Adrenal gland (tissue), 12 donors: Measurements from ENCODE around the gene SPIB. TPM values are rescaled to one million over a fixed set of nuclear protein-coding genes. Genes with fewer than 3 reads are reported as not detected.

Source experiments
- DNase-seq, 7 donors: peaks; one replicate each; pipeline ENCODE4 v3.0.0-alpha.2; 2019 to 2020
- H3K27ac ChIP-seq, 5 donors: fragments of 200-600 bp; sonication (generic) in 4 of 5; 1 replicate in 3 of 5; 2 replicates in 2 of 5; pipeline versions ENCODE4 v1.5.1 to v1.8.0; 2016 to 2020; ENCODE audit warnings: mild to moderate bottlenecking in 1 of 5
- H3K27me3 ChIP-seq: fragments of 200-600 bp; 2 replicates; pipeline ENCODE4 v1.8.0; 2021
- H3K36me3 ChIP-seq, 2 donors: fragments of 200-600 bp; replicated peaks in 1 of 2; 1 replicate in 1 of 2; 2 replicates in 1 of 2; pipeline versions ENCODE4 v1.5.1 to v1.8.0; 2018 to 2022
- H3K4me1 ChIP-seq, 2 donors: fragments of 200-600 bp; replicated peaks in 1 of 2; 1 replicate in 1 of 2; 2 replicates in 1 of 2; pipeline versions ENCODE4 v1.5.1 to v1.8.0; 2018 to 2021
- H3K4me3 ChIP-seq, 4 donors: fragments of 200-600 bp; sonication (generic) in 3 of 4; one replicate each; pipeline ENCODE4 v1.5.1; 2016 to 2018
- H3K9me3 ChIP-seq, 3 donors: fragments of 200-600 bp; sonication (generic) in 1 of 3; replicated peaks in 1 of 3; 1 replicate in 2 of 3; 2 replicates in 1 of 3; pipeline versions ENCODE4 v1.5.1 to v1.8.0; 2016 to 2021
- CTCF ChIP-seq, 6 experiments: fragments of 450-650 bp in 4 of 6; fragments of 200-600 bp in 2 of 6; sonication (generic) in 1 of 6; IDR thresholded peaks; 1 replicate in 5 of 6; 2 replicates in 1 of 6; pipeline versions ENCODE4 v1.5.1 to v1.8.0; 2016 to 2021; ENCODE audit warnings: antibody characterized with exemption in 6 of 6, mild to moderate bottlenecking in 2 of 6, moderate library complexity in 1 of 6
- POLR2A ChIP-seq, 2 donors: fragments of 450-650 bp; IDR thresholded peaks; one replicate each; pipeline ENCODE4 v1.6.1; 2017; ENCODE audit warnings: antibody characterized with exemption in 2 of 2, mild to moderate bottlenecking in 2 of 2, moderate library complexity in 1 of 2
- WGBS, 4 donors: extraction: QIAGEN DNeasy Blood & Tissue Kit in 2 of 4; methylation state at CpG; one replicate each; pipeline versions ENCODE4 v1.1.5 to v1.1.7; 2013 to 2017; 5-methylcytosine and 5-hydroxymethylcytosine counted together
- intact Hi-C, 2 donors: fragments of 100-400 bp; cut with DNase I; formaldehyde crosslinking; loops; one replicate each; pipeline versions ENCODE4 v1.14.1 to v1.15.0; 2022 to 2023
- polyA plus RNA-seq, 3 donors: library from polyadenylated mRNA; stranded (reverse); fragments of 200-250 nt in 2 of 3; fragments of 350-450 nt in 1 of 3; fragmentation: Illumina TruSeq in 1 of 3; extraction: RNeasy Lipid Tissue Mini Kit (QIAGEN cat#74804) in 1 of 3; gene quantifications; one replicate each; pipeline ENCODE4 v1.2.3, GENCODE V29; 2013 to 2014
- total RNA-seq, 9 donors: library from RNA; depleted of rRNA in 4 of 9; stranded (reverse); fragments of >200 nt in 4 of 9; fragments of 120-200 nt in 1 of 9; fragmentation: NEBNext Ultra II Directional in 1 of 9; extraction: Animal tissue kit (Norgen Biotek cat#: 25700) in 1 of 9; gene quantifications; one replicate each; pipeline versions ENCODE4 v1.1.0 to v1.2.4, GENCODE V29; 2013 to 2023
- donor health status: healthy with polysubstance abuse.
- donor health status: Bipolar disorder and iron deficiency.
- donor health status: DM: yes; HTN: yes; CAD: no.
- donor health status: DM: no; HTN: no; CAD: no.
- donor health status: DM: no; HTN: no; CAD: no.
- donor health status: DM: yes; HTN: yes; CAD: no.

SPIB gene
- total and polyA plus RNA-seq, 12 donors: 0.03 to 0.29 (median 0.12) TPM; not detected in 8

DNA sequence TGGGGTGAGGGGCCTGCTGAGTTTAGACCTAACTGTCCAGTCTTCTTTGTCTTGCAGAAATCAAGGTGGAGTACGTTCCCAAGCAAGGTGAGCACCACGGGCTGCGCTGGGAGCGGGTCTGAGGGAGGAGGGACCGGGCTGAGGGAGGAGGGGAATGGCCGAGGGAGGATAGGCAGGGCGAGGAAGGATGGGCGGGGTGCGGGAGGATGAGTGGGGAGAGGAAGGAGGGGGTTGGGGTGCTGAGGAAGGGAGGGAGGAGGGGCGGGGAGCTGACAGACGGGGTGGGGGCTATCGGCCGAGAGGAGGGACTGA, 32.4 kb downstream of the SPIB start:
- Histone ChIP-seq H3K36me3 (no peaks in the 10 kb centered on the region), H3K4me1 (no peaks in the 10 kb centered on the region), H3K9me3 (no peaks in the 10 kb centered on the region), H3K4me3 (no peak overlapping the region), H3K27ac (no peak overlapping the region), H3K27me3 (no peaks in the 10 kb centered on the region)
- intact Hi-C loops: no loop called here
- DNase-seq: no peak
- TF ChIP-seq POLR2A (IDR thresholded peaks at IDR 0.05): no peak
- no peak for TF ChIP-seq CTCF (IDR thresholded peaks at IDR 0.05)
- WGBS, 4 donors: 37 to 46% (median 42%) methylated on average over 2 to 13 of the region's 13 CpGs

GRCh38 chr19:50453243-50453642, 34.5 kb downstream of the SPIB start:
- Histone ChIP-seq H3K4me3 (no peak overlapping the region), H3K9me3 (no peaks in the 10 kb centered on the region), H3K36me3 (no peaks in the 10 kb centered on the region), H3K4me1 (no peaks in the 10 kb centered on the region), H3K27ac (no peak overlapping the region), H3K27me3 (peaks cover 3% of the 10 kb centered on the region)
- intact Hi-C loops: no loop called here
- 89 to 97% (median 93%) methylated on average over 3 of the region's 3 CpGs for WGBS, 4 donors
- TF ChIP-seq CTCF (IDR thresholded peaks at IDR 0.05) (no peak), POLR2A (IDR thresholded peaks at IDR 0.05) (no peak)
- no peak for DNase-seq

GRCh38 chr19:50455992-50456391, 37.3 kb downstream of the SPIB start:
- no peak for DNase-seq
- TF ChIP-seq CTCF (IDR thresholded peaks at IDR 0.05) (no peak), POLR2A (IDR thresholded peaks at IDR 0.05) (no peak)
- Histone ChIP-seq H3K36me3 (no peaks in the 10 kb centered on the region), H3K27me3 (peaks cover 10% of the 10 kb centered on the region), H3K4me3 (no peak overlapping the region), H3K4me1 (no peaks in the 10 kb centered on the region), H3K9me3 (no peaks in the 10 kb centered on the region), H3K27ac (no peak overlapping the region)
- intact Hi-C loops: no loop called here
- WGBS, 4 donors: 58 to 80% (median 66%) methylated on average over 2 of the region's 2 CpGs

DNA sequence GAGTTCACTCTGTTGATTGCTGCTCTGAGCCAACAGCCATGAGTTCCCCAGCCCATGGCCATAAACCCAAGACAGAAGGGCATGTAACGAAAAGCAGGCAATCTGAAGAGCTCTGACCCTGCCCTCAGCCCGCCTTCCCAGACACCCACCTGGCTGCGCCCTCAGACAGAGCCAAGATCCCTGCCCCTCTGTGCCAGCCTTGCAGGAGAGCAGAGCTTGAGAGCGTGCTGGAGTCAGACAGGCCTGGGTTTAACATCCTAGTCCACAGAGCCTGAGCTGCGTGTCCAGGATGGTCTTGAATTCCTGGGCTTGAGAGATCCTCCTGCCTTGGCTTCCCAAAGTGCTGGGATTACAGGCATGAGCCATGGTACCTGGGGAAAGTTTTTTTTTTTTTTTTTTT, 38.6 kb downstream of the SPIB start:
- Histone ChIP-seq H3K27me3 (peaks cover 10% of the 10 kb centered on the region), H3K4me1 (no peaks in the 10 kb centered on the region), H3K27ac (no peak overlapping the region), H3K4me3 (no peak overlapping the region), H3K9me3 (no peaks in the 10 kb centered on the region), H3K36me3 (no peaks in the 10 kb centered on the region)
- WGBS, 4 donors: 76 to 88% (median 82%) methylated on average over 2 to 5 of the region's 5 CpGs
- DNase-seq: no peak
- intact Hi-C loops: no loop called here
- TF ChIP-seq POLR2A (IDR thresholded peaks at IDR 0.05): no peak
- no peak for TF ChIP-seq CTCF (IDR thresholded peaks at IDR 0.05)
